ENCODE measurements around the gene ACP2. TPM values are rescaled to one million over a fixed set of nuclear protein-coding genes. Genes with fewer than 3 reads are reported as not detected.
A peak's percentile ranks its signal among the peaks of the same experiment; 100 is the strongest.

Gene ACP2
- total RNA-seq, 4 donors from 2014 or later = 20.2 to 38.9 (median 21.9) TPM

- intact Hi-C loops (cut with DNase I; ENCODE audit: low total_unique reads) = no loop called here
- DNase-seq (ENCODE audit: low spot score in 2 of 2) = peak; percentile 58 to 93
- 49 to 59% methylated on average over 3 of the region's 3 CpGs for WGBS, 2 donors
- no peak overlapping the region for H3K4me3 ChIP-seq (ENCODE audit: low read depth, poor library complexity, severe bottlenecking)
- no peak for TF ChIP-seq POLR2A (IDR thresholded peaks at IDR 0.05)
Observed at GRCh38 chr11:47254386-47254785, 5.8 kb upstream of the ACP2 start.

DNA sequence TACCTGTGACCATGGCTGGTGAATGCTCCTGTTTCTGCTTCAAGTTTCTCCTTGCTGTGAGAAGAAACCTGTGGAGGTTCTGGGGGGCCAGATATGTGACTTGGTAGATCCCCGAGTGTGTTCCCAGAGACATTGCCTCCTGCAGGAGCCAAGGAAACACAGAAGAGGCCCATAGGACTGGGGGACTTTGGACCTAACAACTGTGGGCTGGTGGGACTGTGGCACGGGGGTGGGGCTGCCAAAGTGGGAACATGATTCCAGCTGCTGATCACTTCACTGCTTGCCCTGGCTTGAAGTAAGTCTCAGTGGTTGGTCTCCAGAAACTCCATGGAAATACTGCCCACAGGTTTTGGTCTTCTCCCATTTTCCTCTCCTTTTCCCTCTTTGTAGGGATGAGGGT lies 5.0 kb upstream of the ACP2 start:
- no peak for DNase-seq (ENCODE audit: low spot score in 2 of 2)

DNA sequence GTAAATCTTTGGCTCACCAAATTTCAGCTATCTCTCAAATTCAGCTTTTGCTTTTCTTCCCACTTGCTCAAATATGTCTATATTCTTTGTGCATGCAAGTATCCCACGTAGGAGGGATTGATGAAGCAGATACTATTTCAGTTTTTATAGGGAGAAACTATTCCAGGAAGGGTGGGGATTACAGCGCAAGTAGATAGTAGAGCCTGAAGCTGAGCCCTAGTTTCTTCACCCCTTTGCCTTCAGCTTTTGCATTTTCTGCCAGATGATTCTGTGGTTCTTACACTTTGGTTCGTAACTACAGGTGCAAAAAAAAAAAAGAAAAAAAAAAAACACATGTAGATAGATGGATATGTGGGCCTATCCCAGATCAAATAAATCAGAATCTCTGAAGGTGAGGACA lies 3.1 kb upstream of the ACP2 start:
- no peak overlapping the region for H3K4me3 ChIP-seq (ENCODE audit: low read depth, poor library complexity, severe bottlenecking)
- WGBS, 2 donors = 80 to 82% methylated on average over 3 of the region's 3 CpGs
- TF ChIP-seq CTCF (IDR thresholded peaks at IDR 0.05) = no peak
- TF ChIP-seq POLR2A (IDR thresholded peaks at IDR 0.05) = no peak
- intact Hi-C loops (cut with DNase I; ENCODE audit: low total_unique reads) = no loop called here
- DNase-seq (ENCODE audit: low spot score in 2 of 2) = no peak

More for the DNA sequence above, 5.0 kb upstream of the ACP2 start:
- intact Hi-C loops (cut with DNase I; ENCODE audit: low total_unique reads) = no loop called here
- TF ChIP-seq CTCF (IDR thresholded peaks at IDR 0.05) (no peak), POLR2A (IDR thresholded peaks at IDR 0.05) (no peak)
- H3K4me3 ChIP-seq (ENCODE audit: low read depth, poor library complexity, severe bottlenecking) = no peak overlapping the region
- WGBS, 2 donors = 82 to 86% methylated on average over 2 of the region's 2 CpGs

GRCh38 chr11:47249378-47249715 lies 733 bp upstream of the ACP2 start:
- DNase-seq (ENCODE audit: low spot score in 2 of 2) = no peak
- TF ChIP-seq POLR2A (IDR thresholded peaks at IDR 0.05) = no peak
- TF ChIP-seq CTCF (IDR thresholded peaks at IDR 0.05) = no peak
- H3K4me3 ChIP-seq (ENCODE audit: low read depth, poor library complexity, severe bottlenecking) = peak overlapping the region; percentile 64
- WGBS, 2 donors = 47 to 64% methylated on average over 3 of the region's 3 CpGs
- intact Hi-C loops (cut with DNase I; ENCODE audit: low total_unique reads) = no loop called here

DNA sequence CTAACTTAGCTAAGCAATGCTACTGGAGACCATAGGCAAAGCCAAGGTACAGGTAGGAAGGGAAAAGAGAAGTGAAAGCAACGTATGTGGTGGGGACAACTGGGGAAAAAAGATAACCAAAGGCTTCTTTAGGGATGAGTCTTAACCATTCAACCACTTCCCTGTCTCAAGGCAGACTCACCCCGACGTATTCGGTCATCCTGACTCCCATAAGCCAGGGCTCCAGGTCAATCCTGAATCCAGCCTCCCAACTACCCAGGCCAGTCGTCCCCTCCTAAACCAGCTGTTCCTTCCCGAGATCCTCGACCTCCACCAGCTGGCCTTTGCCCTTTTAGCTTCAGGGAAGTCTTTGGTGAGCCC lies 330 bp downstream of the ACP2 start:
- H3K4me3 ChIP-seq (ENCODE audit: low read depth, poor library complexity, severe bottlenecking) = peak overlapping the region; percentile 64
- 1 to 2% methylated on average over 7 of the region's 7 CpGs for WGBS, 2 donors
- intact Hi-C loops (cut with DNase I; ENCODE audit: low total_unique reads) = no loop called here
- DNase-seq (ENCODE audit: low spot score in 2 of 2) = no peak
- TF ChIP-seq POLR2A (IDR thresholded peaks at IDR 0.05) (no peak), CTCF (IDR thresholded peaks at IDR 0.05) (no peak)

DNA sequence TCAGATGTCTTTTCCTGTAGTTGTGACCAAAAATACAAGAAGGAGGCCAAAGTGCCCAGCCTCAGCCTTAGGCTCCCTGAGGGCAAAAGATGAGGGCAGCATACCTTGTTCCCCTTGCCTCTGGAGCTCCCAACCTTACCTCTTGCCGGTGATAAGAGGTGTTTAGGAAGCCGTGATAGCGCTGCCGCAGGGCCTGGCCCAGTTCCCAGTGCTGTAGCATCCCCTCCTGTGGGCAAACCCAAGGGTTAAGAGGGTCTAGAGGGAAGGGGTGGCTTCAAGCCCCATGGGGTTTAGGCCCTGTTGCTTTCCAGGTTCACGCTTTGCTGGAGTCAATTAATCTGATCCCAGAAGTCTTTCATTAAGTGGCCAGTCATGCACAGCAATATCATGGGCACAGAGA lies 1.1 kb downstream of the ACP2 start:
- no peak for TF ChIP-seq CTCF (IDR thresholded peaks at IDR 0.05)
- TF ChIP-seq POLR2A (IDR thresholded peaks at IDR 0.05) = no peak
- no peak overlapping the region for H3K4me3 ChIP-seq (ENCODE audit: low read depth, poor library complexity, severe bottlenecking)
- intact Hi-C loops (cut with DNase I; ENCODE audit: low total_unique reads) = no loop called here
- DNase-seq (ENCODE audit: low spot score in 2 of 2) = no peak
- 87 to 93% methylated on average over 5 of the region's 5 CpGs for WGBS, 2 donors
